Uterus (tissue), 2 donors: ENCODE measurements around the gene COLGALT1.

Source experiments
- POLR2A ChIP-seq, 2 donors: fragments of 450-650 bp; IDR thresholded peaks; one replicate each; pipeline ENCODE4 v1.6.1; 2016; ENCODE audit warnings: antibody characterized with exemption in 2 of 2, mild to moderate bottlenecking in 1 of 2, moderate library complexity in 1 of 2
- TF ChIP-seq, protein P1 (sequence below), 4 experiments: fragments of 200-600 bp in 2 of 4; fragments of 450-650 bp in 2 of 4; sonication (generic) in 2 of 4; IDR thresholded peaks; one replicate each; pipeline ENCODE4 v1.5.1; 2016 to 2019; ENCODE audit warnings: antibody characterized with exemption in 4 of 4, mild to moderate bottlenecking in 2 of 4, moderate library complexity in 1 of 4

- TF ChIP-seq, protein P1, sequence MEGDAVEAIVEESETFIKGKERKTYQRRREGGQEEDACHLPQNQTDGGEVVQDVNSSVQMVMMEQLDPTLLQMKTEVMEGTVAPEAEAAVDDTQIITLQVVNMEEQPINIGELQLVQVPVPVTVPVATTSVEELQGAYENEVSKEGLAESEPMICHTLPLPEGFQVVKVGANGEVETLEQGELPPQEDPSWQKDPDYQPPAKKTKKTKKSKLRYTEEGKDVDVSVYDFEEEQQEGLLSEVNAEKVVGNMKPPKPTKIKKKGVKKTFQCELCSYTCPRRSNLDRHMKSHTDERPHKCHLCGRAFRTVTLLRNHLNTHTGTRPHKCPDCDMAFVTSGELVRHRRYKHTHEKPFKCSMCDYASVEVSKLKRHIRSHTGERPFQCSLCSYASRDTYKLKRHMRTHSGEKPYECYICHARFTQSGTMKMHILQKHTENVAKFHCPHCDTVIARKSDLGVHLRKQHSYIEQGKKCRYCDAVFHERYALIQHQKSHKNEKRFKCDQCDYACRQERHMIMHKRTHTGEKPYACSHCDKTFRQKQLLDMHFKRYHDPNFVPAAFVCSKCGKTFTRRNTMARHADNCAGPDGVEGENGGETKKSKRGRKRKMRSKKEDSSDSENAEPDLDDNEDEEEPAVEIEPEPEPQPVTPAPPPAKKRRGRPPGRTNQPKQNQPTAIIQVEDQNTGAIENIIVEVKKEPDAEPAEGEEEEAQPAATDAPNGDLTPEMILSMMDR (IDR thresholded peaks at IDR 0.05): no peak
- no peak for TF ChIP-seq POLR2A (IDR thresholded peaks at IDR 0.05)
These were observed 425 bp upstream of the COLGALT1 start for GRCh38 chr19:17554968-17555479.
